Pancreas (tissue), 10 donors: ENCODE data around the gene SND1. TPM values are rescaled to one million over a fixed set of nuclear protein-coding genes. Genes with fewer than 3 reads are reported as not detected.

Experiments
- ATAC-seq, 4 donors: fragments of 200-7000 bp; cut with Tn5 transposase; one replicate each; pipeline versions ENCODE4 v1.8.0 to v1.9.1; 2020; ENCODE audit warnings: mild to moderate bottlenecking in 4 of 4, moderate library complexity in 4 of 4
- DNase-seq, 6 donors: peaks; one replicate each; pipeline ENCODE4 v3.0.0-alpha.2; 2020
- FAIRE-seq: peaks from 2 replicates; lab custom pipeline; 2012; peaks lifted over from hg19 to GRCh38; lab: Jason Lieb, UNC
- H3K27ac ChIP-seq, 4 donors: fragments of 200-600 bp; sonication (generic); 1 replicate in 3 of 4; 2 replicates in 1 of 4; pipeline versions ENCODE4 v1.5.0 to v1.8.0; 2020
- H3K27me3 ChIP-seq, 4 donors: fragments of 200-600 bp; one replicate each; pipeline ENCODE4 v1.8.0; 2021
- H3K36me3 ChIP-seq, 3 donors: fragments of 200-600 bp; sonication (generic) in 1 of 3; one replicate each; pipeline versions ENCODE4 v1.5.0 to v1.8.0; 2020 to 2021
- H3K4me1 ChIP-seq, 3 donors: fragments of 200-600 bp; one replicate each; pipeline ENCODE4 v1.8.0; 2021
- H3K4me3 ChIP-seq, 4 donors: fragments of 200-600 bp; sonication (generic) in 2 of 4; one replicate each; pipeline versions ENCODE4 v1.5.0 to v1.8.0; 2020 to 2021
- H3K9me3 ChIP-seq, 4 donors: fragments of 200-600 bp; one replicate each; pipeline ENCODE4 v1.8.0; 2021
- CTCF ChIP-seq, 4 donors: fragments of 200-600 bp; sonication (generic) in 3 of 4; IDR thresholded peaks; one replicate each; pipeline versions ENCODE4 v1.5.0 to v1.8.0; 2021; ENCODE audit warnings: antibody characterized with exemption in 4 of 4
- WGBS, 2 donors: extraction: QIAGEN DNeasy Blood & Tissue Kit; methylation state at CpG; one replicate each; pipeline ENCODE4 v1.1.7; 2013; 5-methylcytosine and 5-hydroxymethylcytosine counted together
- intact Hi-C, 3 donors: fragments of 100-400 bp; cut with DNase I; formaldehyde crosslinking; loops; one replicate each; pipeline versions ENCODE4 v1.11.1 to v1.14.2; 2022
- polyA plus RNA-seq, 2 donors: library from polyadenylated mRNA; stranded (reverse); fragments of 200-250 nt; gene quantifications; one replicate each; pipeline ENCODE4 v1.2.3, GENCODE V29; 2013
- total RNA-seq, 6 donors: library from RNA; stranded (reverse); fragmentation: NEBNext Ultra II Directional in 4 of 6; extraction: Animal tissue kit (Norgen Biotek cat#: 25700) in 4 of 6; gene quantifications; one replicate each; pipeline versions ENCODE4 v1.2.1 to v1.2.4, GENCODE V29; 2021 to 2023
- donor health status: healthy with polysubstance abuse.
- donor health status: DM: no; HTN: no; CAD: no; lungs with moderate emphysema.
- donor health status: DM: no; HTN: no; CAD: no.
- donor health status: control.
- donor health status: control.
- donor health status: Bipolar disorder and iron deficiency.
- donor health status: DM: yes; HTN: yes; CAD: no.
- donor health status: DM: no; HTN: no; CAD: no.
- donor health status: DM: no; HTN: no; CAD: no.
- donor health status: DM: yes; HTN: yes; CAD: no.

Gene SND1
- total and polyA plus RNA-seq, 8 donors, result 84.1 to 308 (median 225) TPM

GRCh38 chr7:127940381-127941160 lies 288.6 kb downstream of the SND1 start:
- FAIRE-seq (no peak), DNase-seq (no peak), ATAC-seq (peak in 1 of 4 donors; percentile 19)
- Histone ChIP-seq H3K27ac (no peak overlapping the region), H3K4me1 (no peaks in the 10 kb centered on the region), H3K36me3 (peaks cover 0 to 4% (median 0%) of the 10 kb centered on the region in 3 donors), H3K27me3 (no peaks in the 10 kb centered on the region), H3K9me3 (no peaks in the 10 kb centered on the region), H3K4me3 (no peak overlapping the region)
- intact Hi-C loops, result no loop called here
- 89 to 91% methylated on average over 5 of the region's 5 CpGs for WGBS, 2 donors
- TF ChIP-seq CTCF (IDR thresholded peaks at IDR 0.05), result no peak

GRCh38 chr7:127941476-127942210 lies 289.6 kb downstream of the SND1 start:
- Histone ChIP-seq H3K27me3 (no peaks in the 10 kb centered on the region), H3K27ac (no peak overlapping the region), H3K4me1 (no peaks in the 10 kb centered on the region), H3K9me3 (no peaks in the 10 kb centered on the region), H3K36me3 (peaks cover 0 to 4% (median 0%) of the 10 kb centered on the region in 3 donors), H3K4me3 (no peak overlapping the region)
- ATAC-seq (no peak), DNase-seq (no peak), FAIRE-seq (no peak)
- no peak for TF ChIP-seq CTCF (IDR thresholded peaks at IDR 0.05)
- intact Hi-C loops, result no loop called here
- WGBS, 2 donors, result 95 to 96% methylated on average over 8 of the region's 8 CpGs

GRCh38 chr7:127943541-127944521 lies 291.8 kb downstream of the SND1 start:
- Histone ChIP-seq H3K27ac (no peak overlapping the region), H3K4me1 (no peaks in the 10 kb centered on the region), H3K9me3 (no peaks in the 10 kb centered on the region), H3K27me3 (no peaks in the 10 kb centered on the region), H3K36me3 (peaks cover 0 to 4% (median 0%) of the 10 kb centered on the region in 3 donors), H3K4me3 (no peak overlapping the region)
- peak in 1 of 6 donors; percentile 7 for DNase-seq
- 79 to 82% methylated on average over 16 of the region's 16 CpGs for WGBS, 2 donors
- no peak for TF ChIP-seq CTCF (IDR thresholded peaks at IDR 0.05)
- peak in 2 of 4 donors; percentile 23 to 27 for ATAC-seq
- intact Hi-C loops, result no loop called here
- FAIRE-seq, result no peak

- Histone ChIP-seq H3K36me3 (peaks cover 0 to 4% (median 0%) of the 10 kb centered on the region in 3 donors), H3K4me3 (no peak overlapping the region), H3K27ac (no peak overlapping the region), H3K27me3 (no peaks in the 10 kb centered on the region), H3K4me1 (no peaks in the 10 kb centered on the region), H3K9me3 (no peaks in the 10 kb centered on the region)
- FAIRE-seq (no peak), DNase-seq (no peak), ATAC-seq (no peak)
- no peak for TF ChIP-seq CTCF (IDR thresholded peaks at IDR 0.05)
- intact Hi-C loops, result no loop called here
Observed at GRCh38 chr7:127946111-127946510, 294.1 kb downstream of the SND1 start.
